NT2/D1 (cell line): ENCODE data around the gene MAD1L1.

Source experiments
- YY1 ChIP-seq: IDR thresholded peaks from 2 replicates; pipeline ENCODE4 v1.6.1; 2011; ENCODE audit not compliant: insufficient read length, insufficient read depth
- ZNF274 ChIP-seq: IDR thresholded peaks from 2 replicates; pipeline ENCODE4 v1.6.1; 2011; ENCODE audit warnings: mild to moderate bottlenecking, low read depth, low read length

- TF ChIP-seq ZNF274 (no peak), YY1 (no peak)
Observed at GRCh38 chr7:1889091-1889490, 343.7 kb downstream of the MAD1L1 start.
